Skeletal muscle satellite cell (primary cell): ENCODE data around the gene TCF19.
"Not testable (repeated sequence)": the region's sequence is repeated elsewhere in the genome, so short reads cannot be mapped to it uniquely, and the experiment has no call there.

Experiments
- H3K27me3 ChIP-seq: 2 replicates; pipeline ENCODE4 v1.7.0; 2013; ENCODE audit warnings: low read length; ENCODE audit not compliant: control insufficient read depth, insufficient read depth
- H3K36me3 ChIP-seq: 2 replicates; pipeline ENCODE4 v1.7.0; 2013; ENCODE audit warnings: mild to moderate bottlenecking, control low read depth, low read length; ENCODE audit not compliant: insufficient read depth
- H3K4me1 ChIP-seq: 2 replicates; pipeline ENCODE4 v1.7.0; 2013; ENCODE audit warnings: low read length; ENCODE audit not compliant: control insufficient read depth, insufficient read depth
- H3K4me2 ChIP-seq: 2 replicates; pipeline ENCODE4 v1.7.0; 2013; ENCODE audit warnings: mild to moderate bottlenecking, low read length
- H3K4me3 ChIP-seq: 2 replicates; pipeline ENCODE4 v1.7.0; 2013; ENCODE audit warnings: low read length
- H3K9ac ChIP-seq: 2 replicates; pipeline ENCODE4 v1.7.0; 2013; ENCODE audit warnings: mild to moderate bottlenecking, low read depth, low read length, moderate library complexity
- H3K9me3 ChIP-seq: replicated peaks from 2 replicates; pipeline ENCODE4 v1.7.0; 2013; ENCODE audit warnings: mild to moderate bottlenecking, control low read depth, low read length

The TCF19 gene

GRCh38 chr6:31165986-31166385, 7.6 kb downstream of the TCF19 start:
- H3K9ac ChIP-seq: no peak overlapping the region
- peaks cover 16% of the 10 kb centered on the region for H3K36me3 ChIP-seq
- H3K4me1 ChIP-seq: no peaks in the 10 kb centered on the region
- H3K4me2 ChIP-seq: no peak overlapping the region
- no peaks in the 10 kb centered on the region for H3K27me3 ChIP-seq
- no peaks in the 10 kb centered on the region for H3K9me3 ChIP-seq
- no peak overlapping the region for H3K4me3 ChIP-seq

- Histone ChIP-seq H3K9me3 (no peaks in the 10 kb centered on the region), H3K9ac (no peak overlapping the region), H3K4me3 (no peak overlapping the region), H3K27me3 (no peaks in the 10 kb centered on the region), H3K36me3 (no peaks in the 10 kb centered on the region), H3K4me2 (no peak overlapping the region), H3K4me1 (peaks cover 3% of the 10 kb centered on the region)
These were observed 10.2 kb downstream of the TCF19 start for GRCh38 chr6:31168606-31169005.

GRCh38 chr6:31169123-31169857, 10.9 kb downstream of the TCF19 start:
- Histone ChIP-seq H3K9me3 (no peaks in the 10 kb centered on the region), H3K27me3 (no peaks in the 10 kb centered on the region), H3K4me3 (no peak overlapping the region), H3K4me1 (peaks cover 3% of the 10 kb centered on the region), H3K9ac (no peak overlapping the region), H3K4me2 (no peak overlapping the region), H3K36me3 (no peaks in the 10 kb centered on the region)

GRCh38 chr6:31169858-31170599, 11.6 kb downstream of the TCF19 start:
- H3K27me3 ChIP-seq, H3K4me3 ChIP-seq, H3K9me3 ChIP-seq, H3K4me1 ChIP-seq, H3K9ac ChIP-seq, H3K4me2 ChIP-seq, H3K36me3 ChIP-seq: not testable (repeated sequence)

- H3K4me1 ChIP-seq: peaks cover 11% of the 10 kb centered on the region
- H3K27me3 ChIP-seq: no peaks in the 10 kb centered on the region
- no peaks in the 10 kb centered on the region for H3K36me3 ChIP-seq
- H3K9me3 ChIP-seq: no peaks in the 10 kb centered on the region
- H3K4me3 ChIP-seq: no peak within 1 kb of the TSS
- no peak within 1 kb of the TSS for H3K4me2 ChIP-seq
- no peak within 1 kb of the TSS for H3K9ac ChIP-seq
These were observed 12.2 kb downstream of the TCF19 start, which contains the start of gene POU5F1 for GRCh38 chr6:31170600-31170881. Gene POU5F1 (minus strand): TSS chr6:31170682. CDS start chr6:31170620, 62 bp downstream.

GRCh38 chr6:31170987-31171671, 12.7 kb downstream of the TCF19 start:
- H3K4me1 ChIP-seq: peaks cover 16% of the 10 kb centered on the region
- no peak overlapping the region for H3K4me2 ChIP-seq
- no peak overlapping the region for H3K9ac ChIP-seq
- no peak overlapping the region for H3K4me3 ChIP-seq
- no peaks in the 10 kb centered on the region for H3K9me3 ChIP-seq
- no peaks in the 10 kb centered on the region for H3K27me3 ChIP-seq
- no peaks in the 10 kb centered on the region for H3K36me3 ChIP-seq

GRCh38 chr6:31171931-31172905, 13.8 kb downstream of the TCF19 start:
- Histone ChIP-seq H3K9ac (no peak overlapping the region), H3K4me1 (peaks cover 21% of the 10 kb centered on the region), H3K36me3 (no peaks in the 10 kb centered on the region), H3K4me3 (no peak overlapping the region), H3K9me3 (no peaks in the 10 kb centered on the region), H3K27me3 (no peaks in the 10 kb centered on the region), H3K4me2 (no peak overlapping the region)

GRCh38 chr6:31172973-31173384, 14.6 kb downstream of the TCF19 start:
- Histone ChIP-seq H3K27me3 (no peaks in the 10 kb centered on the region), H3K9ac (no peak overlapping the region), H3K4me3 (no peak overlapping the region), H3K4me1 (peaks cover 21% of the 10 kb centered on the region), H3K9me3 (no peaks in the 10 kb centered on the region), H3K36me3 (no peaks in the 10 kb centered on the region), H3K4me2 (no peak overlapping the region)

- no peak overlapping the region for H3K4me3 ChIP-seq
- no peaks in the 10 kb centered on the region for H3K9me3 ChIP-seq
- H3K4me1 ChIP-seq: peaks cover 21% of the 10 kb centered on the region
- no peaks in the 10 kb centered on the region for H3K27me3 ChIP-seq
- no peak overlapping the region for H3K4me2 ChIP-seq
- H3K9ac ChIP-seq: no peak overlapping the region
- no peaks in the 10 kb centered on the region for H3K36me3 ChIP-seq
These were observed 15.0 kb downstream of the TCF19 start for GRCh38 chr6:31173406-31173805.

GRCh38 chr6:31174378-31174777, 16.0 kb downstream of the TCF19 start:
- H3K9me3 ChIP-seq: no peaks in the 10 kb centered on the region
- peaks cover 29% of the 10 kb centered on the region for H3K4me1 ChIP-seq
- no peak overlapping the region for H3K4me2 ChIP-seq
- H3K9ac ChIP-seq: no peak overlapping the region
- H3K4me3 ChIP-seq: no peak overlapping the region
- no peaks in the 10 kb centered on the region for H3K36me3 ChIP-seq
- H3K27me3 ChIP-seq: no peaks in the 10 kb centered on the region

GRCh38 chr6:31175971-31176370, 17.6 kb downstream of the TCF19 start:
- Histone ChIP-seq H3K4me1 (peaks cover 29% of the 10 kb centered on the region), H3K9me3 (no peaks in the 10 kb centered on the region), H3K4me3 (no peak overlapping the region), H3K27me3 (no peaks in the 10 kb centered on the region), H3K4me2 (peak overlapping the region; percentile 14), H3K9ac (peak overlapping the region; percentile 20), H3K36me3 (no peaks in the 10 kb centered on the region)
